ENCODE measurements around the gene NHERF1. TPM values are rescaled to one million over a fixed set of nuclear protein-coding genes. Genes with fewer than 3 reads are reported as not detected.

NHERF1 gene
- total and polyA plus RNA-seq, 2 of the 13 experiments (the other 11 are each of a cell fraction or from before 2014, with no cell fraction given): 169 to 269 TPM

DNA sequence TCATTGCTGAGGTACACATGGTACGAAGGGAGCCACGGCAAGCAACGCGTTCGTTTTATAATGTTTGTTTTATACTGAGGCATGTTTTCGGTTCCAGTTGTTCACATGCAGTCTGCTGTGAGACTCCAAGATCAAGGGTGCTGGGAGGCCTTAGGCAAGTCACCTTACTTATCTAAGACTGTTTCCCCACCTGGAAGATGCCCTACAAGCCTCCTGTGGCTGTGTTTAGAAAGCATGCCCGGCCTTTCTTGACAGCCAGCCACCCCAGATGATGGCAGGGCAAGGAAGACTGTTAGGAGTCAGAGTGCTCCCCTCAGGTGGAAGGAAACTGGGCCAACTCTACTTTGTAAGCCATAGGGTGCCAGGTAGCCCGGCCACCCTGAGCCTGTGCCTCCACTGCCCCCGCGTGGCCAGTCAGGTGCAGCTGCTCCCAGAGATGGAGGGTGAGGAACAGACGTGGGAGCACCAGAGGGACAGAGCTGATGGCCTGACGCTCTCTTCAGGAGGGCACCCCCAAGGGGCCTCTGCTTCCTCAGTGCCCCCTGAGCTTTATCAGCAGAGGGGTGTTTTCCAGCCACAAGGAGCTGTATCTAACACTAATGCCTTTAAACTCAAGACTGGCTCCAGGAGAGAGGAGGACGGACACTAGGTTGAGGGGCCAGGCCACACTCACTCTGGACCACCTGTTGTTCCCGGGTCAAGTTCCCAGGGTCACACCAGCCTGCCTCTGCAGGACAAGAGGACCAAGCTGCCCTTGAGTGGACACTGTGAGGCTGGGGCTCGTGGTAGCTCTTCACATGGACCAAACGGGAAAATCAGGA lies 22.3 kb downstream of the NHERF1 start (continued):
- TF ChIP-seq PTBP1 (IDR thresholded peaks at IDR 0.05; ENCODE audit: low read depth, low read length, poor library complexity, severe bottlenecking) (no peak), PAWR (CRISPR knock-in tag; IDR thresholded peaks at IDR 0.05; ENCODE audit: borderline replicate concordance) (no peak), IRX3 (CRISPR knock-in tag; IDR thresholded peaks at IDR 0.05; ENCODE audit: borderline replicate concordance, low read depth) (no peak), PRDM4 (CRISPR knock-in tag; IDR thresholded peaks at IDR 0.05; ENCODE audit: borderline replicate concordance) (no peak), FOXC1 (CRISPR knock-in tag; IDR thresholded peaks at IDR 0.05; ENCODE audit: borderline replicate concordance) (peak; percentile 22; the same call in 1 of the 2 replicates), GABPB1 (CRISPR knock-in tag; IDR thresholded peaks at IDR 0.05) (peak; percentile 45), DNMT3B (CRISPR knock-in tag; conservative IDR thresholded peaks at IDR 0.05) (no peak), THAP7 (CRISPR knock-in tag; IDR thresholded peaks at IDR 0.05) (peak; percentile 82; the same call in 1 of the 2 replicates), ZNF616 (CRISPR knock-in tag; IDR thresholded peaks at IDR 0.05; ENCODE audit: low read depth) (no peak), NFIB (CRISPR knock-in tag; IDR thresholded peaks at IDR 0.05; ENCODE audit: borderline replicate concordance) (no peak), ARHGAP35 (CRISPR knock-in tag; IDR thresholded peaks at IDR 0.05; ENCODE audit: borderline replicate concordance) (0 out of 2 replicates have a peak, but pooled peaks have one; percentile 39), MAX (IDR thresholded peaks at IDR 0.05) (peak; percentile 44; the same call in 1 of the 2 replicates), SMARCE1 (IDR thresholded peaks at IDR 0.05; ENCODE audit: borderline replicate concordance) (no peak), GTF2F1 (IDR thresholded peaks at IDR 0.05; ENCODE audit: low read length) (no peak), KDM2A (CRISPR knock-in tag; IDR thresholded peaks at IDR 0.05; ENCODE audit: borderline replicate concordance, low read depth) (peak; percentile 97), IRF9 (CRISPR knock-in tag; IDR thresholded peaks at IDR 0.05; ENCODE audit: borderline replicate concordance) (peak; percentile 55; the same call in 1 of the 2 replicates), ZNF761 (CRISPR knock-in tag; conservative IDR thresholded peaks at IDR 0.05) (no peak), ZFYVE20 (CRISPR knock-in tag; IDR thresholded peaks at IDR 0.05; ENCODE audit: borderline replicate concordance, low read depth) (no peak), ZFP36L2 (CRISPR knock-in tag; IDR thresholded peaks at IDR 0.05) (0 out of 2 replicates have a peak, but pooled peaks have one; percentile 63)
